Neural progenitor cell (in vitro differentiated cells): ENCODE results near the gene EBF4. TPM values are rescaled to one million over a fixed set of nuclear protein-coding genes. Genes with fewer than 3 reads are reported as not detected.

Experiments
- DNase-seq: peaks from one replicate; pipeline ENCODE4 v3.0.0-alpha.2; 2016; ENCODE audit warnings: low spot score
- H2AFZ ChIP-seq: fragments of 200-600 bp; sonication (generic); replicated peaks from 2 replicates; pipeline ENCODE4 v1.6.1; 2016; ENCODE audit warnings: antibody characterized with exemption
- H3F3A ChIP-seq: fragments of 200-600 bp; sonication (generic); 2 replicates; pipeline ENCODE4 v1.6.1; 2016; ENCODE audit warnings: antibody characterized with exemption, low read depth
- H3K27ac ChIP-seq: fragments of 200-600 bp; sonication (generic); 2 replicates; pipeline ENCODE4 v1.5.1; 2016; ENCODE audit warnings: mild to moderate bottlenecking
- H3K27me3 ChIP-seq: fragments of 200-600 bp; sonication (generic); 2 replicates; pipeline ENCODE4 v1.6.1; 2016; ENCODE audit warnings: mild to moderate bottlenecking, moderate library complexity
- H3K36me3 ChIP-seq: fragments of 200-600 bp; sonication (generic); 2 replicates; pipeline ENCODE4 v1.5.1; 2016
- H3K4me1 ChIP-seq: fragments of 200-600 bp; sonication (generic); 2 replicates; pipeline ENCODE4 v1.6.1; 2016; ENCODE audit warnings: mixed run types
- H3K4me2 ChIP-seq: fragments of 200-600 bp; sonication (generic); 2 replicates; pipeline ENCODE4 v1.6.1; 2016
- H3K4me3 ChIP-seq: fragments of 200-600 bp; sonication (generic); 2 replicates; pipeline ENCODE4 v1.5.1; 2016
- H3K79me2 ChIP-seq: fragments of 200-600 bp; sonication (generic); 2 replicates; pipeline ENCODE4 v1.6.1; 2016; ENCODE audit warnings: low read depth
- H3K9ac ChIP-seq: fragments of 200-600 bp; sonication (generic); 2 replicates; pipeline ENCODE4 v1.6.1; 2016
- H3K9me3 ChIP-seq: fragments of 200-600 bp; sonication (generic); 2 replicates; pipeline ENCODE4 v1.5.1; 2016; ENCODE audit warnings: low read depth
- H4K20me1 ChIP-seq: fragments of 200-600 bp; sonication (generic); 2 replicates; pipeline ENCODE4 v1.6.1; 2016; ENCODE audit warnings: low read depth
- H3K27ac Mint-ChIP-seq: 3 replicates; pipeline ENCODE4 v1.8.0; 2021; ENCODE audit warnings: mixed read lengths
- H3K27me3 Mint-ChIP-seq: 2 replicates; pipeline ENCODE4 v1.8.0; 2022; ENCODE audit warnings: low read depth, mild to moderate bottlenecking, inconsistent platforms, moderate library complexity, mixed read lengths; ENCODE audit not compliant: insufficient read depth
- H3K36me3 Mint-ChIP-seq: 3 replicates; pipeline ENCODE4 v1.8.0; 2021; ENCODE audit warnings: mixed read lengths
- H3K4me1 Mint-ChIP-seq: 3 replicates; pipeline ENCODE4 v1.8.0; 2021; ENCODE audit warnings: mixed read lengths
- H3K4me3 Mint-ChIP-seq: 3 replicates; pipeline ENCODE4 v1.8.0; 2021; ENCODE audit warnings: mild to moderate bottlenecking, moderate library complexity, mixed read lengths
- H3K9me3 Mint-ChIP-seq: 3 replicates; pipeline ENCODE4 v1.8.0; 2020; ENCODE audit warnings: mixed read lengths
- CTCF ChIP-seq: fragments of 200-600 bp; sonication (generic); IDR thresholded peaks from 2 replicates; pipeline ENCODE4 v1.5.1; 2017; ENCODE audit warnings: antibody characterized with exemption, mild to moderate bottlenecking
- EZH2 ChIP-seq: fragments of 200-600 bp; sonication (generic); IDR thresholded peaks from 2 replicates; pipeline ENCODE4 v1.6.1; 2017; ENCODE audit warnings: antibody characterized with exemption, mild to moderate bottlenecking, moderate library complexity
- EZH2phosphoT487 ChIP-seq: fragments of 200-600 bp; sonication (generic); IDR thresholded peaks from 2 replicates; pipeline ENCODE4 v1.6.1; 2017; ENCODE audit warnings: antibody characterized with exemption
- total RNA-seq: library from RNA; depleted of rRNA; stranded (reverse); fragments of >200 nt; gene quantifications from 2 replicates; pipeline ENCODE4 v1.2.3, GENCODE V29; 2015; ENCODE audit warnings: low replicate concordance

Gene EBF4
- total RNA-seq, 1 donor from 2014 or later = 1.9 TPM

GRCh38 chr20:2654831-2655230 lies 37.7 kb upstream of the EBF4 start:
- Mint-ChIP-seq H3K4me3 (peak overlapping the region; percentile 91), H3K36me3 (peaks cover 39% of the 10 kb centered on the region), H3K4me1 (peaks cover 17% of the 10 kb centered on the region), H3K27me3 (peaks cover 3% of the 10 kb centered on the region), H3K27ac (no peak overlapping the region), H3K9me3 (no peaks in the 10 kb centered on the region)
- Histone ChIP-seq H2AFZ (no peak overlapping the region), H3K4me1 (peaks cover 22% of the 10 kb centered on the region), H3K36me3 (no peaks in the 10 kb centered on the region), H3K9ac (no peak overlapping the region), H4K20me1 (peaks cover 61% of the 10 kb centered on the region), H3K4me3 (no peak overlapping the region), H3K27me3 (no peaks in the 10 kb centered on the region), H3F3A (peaks cover 82% of the 10 kb centered on the region), H3K4me2 (peak overlapping the region; percentile 98), H3K27ac (no peak overlapping the region), H3K79me2 (peaks cover 56% of the 10 kb centered on the region), H3K9me3 (no peaks in the 10 kb centered on the region)
- no peak for DNase-seq
- TF ChIP-seq EZH2phosphoT487 = no peak
- no peak for TF ChIP-seq EZH2
- no peak for TF ChIP-seq CTCF

- Histone ChIP-seq H3K27ac (no peak overlapping the region), H3K4me3 (no peak overlapping the region), H2AFZ (no peak overlapping the region), H3K9ac (no peak overlapping the region), H3K79me2 (peaks cover 55% of the 10 kb centered on the region), H3K36me3 (no peaks in the 10 kb centered on the region), H3K4me1 (peaks cover 22% of the 10 kb centered on the region), H3K27me3 (no peaks in the 10 kb centered on the region), H3F3A (peaks cover 75% of the 10 kb centered on the region), H3K4me2 (no peak overlapping the region), H3K9me3 (no peaks in the 10 kb centered on the region), H4K20me1 (peaks cover 61% of the 10 kb centered on the region)
- Mint-ChIP-seq H3K27me3 (peaks cover 3% of the 10 kb centered on the region), H3K4me3 (no peak overlapping the region), H3K27ac (no peak overlapping the region), H3K36me3 (peaks cover 43% of the 10 kb centered on the region), H3K9me3 (no peaks in the 10 kb centered on the region), H3K4me1 (peaks cover 17% of the 10 kb centered on the region)
- DNase-seq = no peak
- TF ChIP-seq EZH2 (no peak), CTCF (no peak), EZH2phosphoT487 (no peak)
Measured at GRCh38 chr20:2655331-2656116, 37.1 kb upstream of the EBF4 start.

GRCh38 chr20:2656471-2657117 lies 36.0 kb upstream of the EBF4 start:
- H3K36me3 ChIP-seq = no peaks in the 10 kb centered on the region
- Mint-ChIP-seq H3K27me3 (peaks cover 3% of the 10 kb centered on the region), H3K9me3 (no peaks in the 10 kb centered on the region), H3K4me3 (no peak overlapping the region), H3K36me3 (peaks cover 49% of the 10 kb centered on the region), H3K4me1 (peaks cover 17% of the 10 kb centered on the region), H3K27ac (no peak overlapping the region)
- no peak overlapping the region for H3K4me2 ChIP-seq
- peaks cover 61% of the 10 kb centered on the region for H4K20me1 ChIP-seq
- H3K4me1 ChIP-seq = peaks cover 17% of the 10 kb centered on the region
- no peak for DNase-seq
- H2AFZ ChIP-seq = no peak overlapping the region
- H3K9me3 ChIP-seq = no peaks in the 10 kb centered on the region
- no peak overlapping the region for H3K4me3 ChIP-seq
- H3K9ac ChIP-seq = no peak overlapping the region
- TF ChIP-seq EZH2phosphoT487 (no peak), CTCF (no peak), EZH2 (no peak)
- H3F3A ChIP-seq = peaks cover 71% of the 10 kb centered on the region
- H3K79me2 ChIP-seq = peaks cover 44% of the 10 kb centered on the region
- no peak overlapping the region for H3K27ac ChIP-seq
- no peaks in the 10 kb centered on the region for H3K27me3 ChIP-seq
